A673 (cell line): ENCODE results near the gene SH2B2.

Source experiments
- EZH2 ChIP-seq: fragments of 200-600 bp; sonication (generic); IDR thresholded peaks from 2 replicates; pipeline ENCODE4 v1.6.1; 2017; ENCODE audit warnings: borderline replicate concordance, low read depth, mild to moderate bottlenecking, mixed read lengths, antibody characterized with exemption, low read length; ENCODE audit not compliant: poor library complexity, severe bottlenecking
- TF ChIP-seq, protein P1 (sequence below): fragments of 300-800, 200-600 bp; sonication (generic); conservative IDR thresholded peaks from 2 replicates; pipeline ENCODE4 v1.5.1; 2017; ENCODE audit warnings: low read depth, mild to moderate bottlenecking, antibody characterized with exemption, low read length, moderate library complexity, mixed read lengths

DNA sequence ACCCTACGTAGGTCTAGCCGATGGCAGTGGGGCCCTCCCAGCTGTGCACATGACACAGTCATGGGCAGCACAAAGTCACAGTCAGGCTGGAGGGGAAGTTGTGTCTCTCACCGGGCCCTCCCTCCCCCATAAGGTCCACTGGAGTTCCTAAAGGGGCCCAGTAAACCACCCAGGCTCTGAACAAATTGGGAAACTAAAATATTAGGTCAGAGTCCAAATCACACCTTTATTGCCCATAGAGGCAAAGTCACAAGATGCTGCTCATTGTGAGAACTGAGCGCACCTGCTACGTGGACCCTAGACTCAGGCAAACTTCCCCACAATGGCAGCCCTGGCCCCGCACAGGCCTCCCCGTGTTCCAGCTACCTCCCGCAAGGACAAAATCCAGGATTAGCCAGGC, 45.2 kb upstream of the SH2B2 start:
- TF ChIP-seq, protein P1, sequence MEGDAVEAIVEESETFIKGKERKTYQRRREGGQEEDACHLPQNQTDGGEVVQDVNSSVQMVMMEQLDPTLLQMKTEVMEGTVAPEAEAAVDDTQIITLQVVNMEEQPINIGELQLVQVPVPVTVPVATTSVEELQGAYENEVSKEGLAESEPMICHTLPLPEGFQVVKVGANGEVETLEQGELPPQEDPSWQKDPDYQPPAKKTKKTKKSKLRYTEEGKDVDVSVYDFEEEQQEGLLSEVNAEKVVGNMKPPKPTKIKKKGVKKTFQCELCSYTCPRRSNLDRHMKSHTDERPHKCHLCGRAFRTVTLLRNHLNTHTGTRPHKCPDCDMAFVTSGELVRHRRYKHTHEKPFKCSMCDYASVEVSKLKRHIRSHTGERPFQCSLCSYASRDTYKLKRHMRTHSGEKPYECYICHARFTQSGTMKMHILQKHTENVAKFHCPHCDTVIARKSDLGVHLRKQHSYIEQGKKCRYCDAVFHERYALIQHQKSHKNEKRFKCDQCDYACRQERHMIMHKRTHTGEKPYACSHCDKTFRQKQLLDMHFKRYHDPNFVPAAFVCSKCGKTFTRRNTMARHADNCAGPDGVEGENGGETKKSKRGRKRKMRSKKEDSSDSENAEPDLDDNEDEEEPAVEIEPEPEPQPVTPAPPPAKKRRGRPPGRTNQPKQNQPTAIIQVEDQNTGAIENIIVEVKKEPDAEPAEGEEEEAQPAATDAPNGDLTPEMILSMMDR = no peak
- TF ChIP-seq EZH2 = no peak
